ENCODE measurements around the gene MAP4K4. TPM values are rescaled to one million over a fixed set of nuclear protein-coding genes. Genes with fewer than 3 reads are reported as not detected.
A peak's percentile ranks its signal among the peaks of the same experiment; 100 is the strongest.

The MAP4K4 gene
- polyA plus RNA-seq, 1 experiment, result 158 TPM

DNA sequence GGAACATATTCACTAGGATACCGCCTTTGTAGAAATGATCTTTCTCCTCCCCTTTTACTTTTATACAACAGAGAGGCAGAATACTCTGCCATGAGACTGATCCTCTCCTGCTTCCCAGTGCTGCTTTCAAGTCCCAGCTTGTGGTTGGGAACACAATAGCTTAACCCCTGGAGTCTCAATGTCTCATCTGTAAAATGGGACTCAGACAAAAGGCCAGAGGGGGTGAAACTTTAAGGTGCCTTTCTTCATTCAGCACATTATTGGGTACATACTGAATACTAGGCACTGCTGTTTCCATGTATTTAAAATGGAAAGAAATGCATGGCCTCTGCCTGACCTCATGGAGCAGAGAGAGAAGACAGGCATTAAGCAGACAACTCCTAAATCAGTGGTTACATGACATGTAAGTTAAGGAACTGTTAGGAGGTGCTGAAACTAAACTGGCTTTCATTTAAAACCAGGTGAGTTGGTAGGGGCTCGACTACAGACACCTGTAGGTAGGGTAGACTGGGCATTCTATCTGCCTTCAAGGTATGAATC lies 53.8 kb downstream of the MAP4K4 start:
- Histone ChIP-seq H3K4me3 (ENCODE audit: low read depth, low read length) (no peak overlapping the region), H3K27ac (ENCODE audit: low read depth, low read length) (no peak overlapping the region), H3K27me3 (ENCODE audit: control insufficient read depth, insufficient read depth, low read length) (no peaks in the 10 kb centered on the region), H3K9me3 (ENCODE audit: control insufficient read depth, insufficient read depth, low read length) (no peaks in the 10 kb centered on the region)
- TF ChIP-seq, protein P1, sequence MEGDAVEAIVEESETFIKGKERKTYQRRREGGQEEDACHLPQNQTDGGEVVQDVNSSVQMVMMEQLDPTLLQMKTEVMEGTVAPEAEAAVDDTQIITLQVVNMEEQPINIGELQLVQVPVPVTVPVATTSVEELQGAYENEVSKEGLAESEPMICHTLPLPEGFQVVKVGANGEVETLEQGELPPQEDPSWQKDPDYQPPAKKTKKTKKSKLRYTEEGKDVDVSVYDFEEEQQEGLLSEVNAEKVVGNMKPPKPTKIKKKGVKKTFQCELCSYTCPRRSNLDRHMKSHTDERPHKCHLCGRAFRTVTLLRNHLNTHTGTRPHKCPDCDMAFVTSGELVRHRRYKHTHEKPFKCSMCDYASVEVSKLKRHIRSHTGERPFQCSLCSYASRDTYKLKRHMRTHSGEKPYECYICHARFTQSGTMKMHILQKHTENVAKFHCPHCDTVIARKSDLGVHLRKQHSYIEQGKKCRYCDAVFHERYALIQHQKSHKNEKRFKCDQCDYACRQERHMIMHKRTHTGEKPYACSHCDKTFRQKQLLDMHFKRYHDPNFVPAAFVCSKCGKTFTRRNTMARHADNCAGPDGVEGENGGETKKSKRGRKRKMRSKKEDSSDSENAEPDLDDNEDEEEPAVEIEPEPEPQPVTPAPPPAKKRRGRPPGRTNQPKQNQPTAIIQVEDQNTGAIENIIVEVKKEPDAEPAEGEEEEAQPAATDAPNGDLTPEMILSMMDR (IDR thresholded peaks at IDR 0.05; ENCODE audit: low read depth, low read length), result no peak
- POLR2A ChIA-PET, result no interaction called here
- no peak for DNase-seq (ENCODE audit: low read depth, low spot score)
- CTCF ChIA-PET, result no interaction called here

DNA sequence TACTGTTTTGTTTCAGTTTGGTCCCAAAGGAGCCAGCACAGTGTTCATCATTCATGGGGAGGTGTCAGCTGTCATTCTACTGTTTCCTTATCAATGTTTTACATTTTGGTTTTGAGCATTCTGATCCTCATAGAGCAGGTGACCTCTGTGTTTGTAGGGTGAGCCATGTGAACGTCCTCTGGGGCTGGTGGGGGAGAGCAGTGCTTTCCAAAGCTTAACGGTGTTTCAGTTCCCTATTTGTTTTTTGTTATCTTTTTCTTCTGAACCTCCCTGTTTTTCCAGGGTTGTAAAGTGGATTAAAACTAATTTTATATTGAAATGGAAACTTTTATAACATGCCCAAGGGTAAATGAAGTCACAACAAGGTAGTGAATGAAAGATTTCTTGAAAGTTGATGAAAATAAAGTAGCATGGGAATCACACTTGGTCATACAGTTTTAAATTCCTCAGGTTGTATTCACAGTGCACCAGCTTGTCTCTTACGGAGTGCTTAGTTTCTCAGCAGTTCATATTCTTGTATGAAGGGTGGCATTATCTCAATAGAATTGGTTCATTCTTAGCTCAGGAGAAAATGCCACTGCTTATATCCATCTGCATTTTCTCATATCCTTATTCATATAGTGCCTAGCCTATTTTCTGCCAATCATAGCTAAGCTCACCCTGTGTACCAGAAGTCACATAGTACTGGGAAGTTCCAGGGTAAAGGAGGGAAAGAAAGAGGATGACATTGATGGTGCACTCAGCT lies 54.5 kb downstream of the MAP4K4 start:
- ChIA-PET CTCF (interaction anchor here (1.3 kb wide), 1 partner anchor 79 kb away, joined by 6 read pairs; no protein-coding TSS in a partner anchor), POLR2A (interaction anchor here (0.7 kb wide), 1 partner anchor 16 kb away, joined by 4 read pairs; no protein-coding TSS in a partner anchor)
- no peaks in the 10 kb centered on the region for H3K27me3 ChIP-seq (ENCODE audit: control insufficient read depth, insufficient read depth, low read length)
- H3K9me3 ChIP-seq (ENCODE audit: control insufficient read depth, insufficient read depth, low read length), result no peaks in the 10 kb centered on the region
- no peak overlapping the region for H3K4me3 ChIP-seq (ENCODE audit: low read depth, low read length)
- no peak for DNase-seq (ENCODE audit: low read depth, low spot score)
- TF ChIP-seq, protein P1 (IDR thresholded peaks at IDR 0.05; ENCODE audit: low read depth, low read length), result no peak
- peak overlapping the region; percentile 52 for H3K27ac ChIP-seq (ENCODE audit: low read depth, low read length)

DNA sequence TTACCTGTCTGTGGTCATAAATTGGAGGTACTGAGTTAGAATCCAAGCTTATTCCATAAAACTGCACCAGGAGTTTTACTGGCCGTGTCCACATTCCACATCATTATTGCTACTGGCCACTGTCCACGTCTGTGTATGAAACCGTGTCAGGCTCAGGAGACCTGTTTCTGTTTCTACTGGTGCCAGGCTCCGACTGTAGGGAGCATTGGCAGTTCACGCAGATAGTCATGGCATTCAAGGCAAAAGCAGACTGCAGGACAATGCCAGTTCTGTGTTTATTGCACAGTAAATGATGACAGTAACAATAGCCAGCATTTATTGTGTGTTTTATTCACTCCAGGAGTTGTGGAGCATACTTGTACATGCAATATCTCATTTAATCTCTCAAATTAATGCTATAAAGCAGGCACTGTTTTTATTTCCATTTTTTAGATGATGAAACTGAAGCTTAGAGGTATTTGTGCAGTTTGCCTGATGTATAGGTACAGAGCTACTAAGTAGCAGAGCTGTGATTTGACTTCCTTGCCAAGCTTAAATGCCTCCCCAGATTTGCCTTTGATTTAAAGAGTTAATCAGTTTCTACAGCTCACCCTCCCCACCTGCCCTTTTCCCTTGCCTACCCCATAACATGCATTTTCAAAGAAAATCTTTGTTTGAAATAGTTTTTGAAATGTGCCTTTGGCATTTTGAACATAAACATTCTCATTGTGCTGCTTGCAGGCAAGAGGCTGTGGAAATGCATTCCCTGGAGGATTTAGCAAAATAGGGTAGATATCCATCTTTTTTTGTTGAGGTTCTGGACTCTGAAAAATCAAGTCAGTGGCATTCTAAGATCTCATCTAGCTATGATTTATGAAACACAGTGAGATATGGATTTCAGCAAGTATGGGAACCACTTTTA lies 55.5 kb downstream of the MAP4K4 start:
- TF ChIP-seq, protein P1 (IDR thresholded peaks at IDR 0.05; ENCODE audit: low read depth, low read length), result no peak

DNA sequence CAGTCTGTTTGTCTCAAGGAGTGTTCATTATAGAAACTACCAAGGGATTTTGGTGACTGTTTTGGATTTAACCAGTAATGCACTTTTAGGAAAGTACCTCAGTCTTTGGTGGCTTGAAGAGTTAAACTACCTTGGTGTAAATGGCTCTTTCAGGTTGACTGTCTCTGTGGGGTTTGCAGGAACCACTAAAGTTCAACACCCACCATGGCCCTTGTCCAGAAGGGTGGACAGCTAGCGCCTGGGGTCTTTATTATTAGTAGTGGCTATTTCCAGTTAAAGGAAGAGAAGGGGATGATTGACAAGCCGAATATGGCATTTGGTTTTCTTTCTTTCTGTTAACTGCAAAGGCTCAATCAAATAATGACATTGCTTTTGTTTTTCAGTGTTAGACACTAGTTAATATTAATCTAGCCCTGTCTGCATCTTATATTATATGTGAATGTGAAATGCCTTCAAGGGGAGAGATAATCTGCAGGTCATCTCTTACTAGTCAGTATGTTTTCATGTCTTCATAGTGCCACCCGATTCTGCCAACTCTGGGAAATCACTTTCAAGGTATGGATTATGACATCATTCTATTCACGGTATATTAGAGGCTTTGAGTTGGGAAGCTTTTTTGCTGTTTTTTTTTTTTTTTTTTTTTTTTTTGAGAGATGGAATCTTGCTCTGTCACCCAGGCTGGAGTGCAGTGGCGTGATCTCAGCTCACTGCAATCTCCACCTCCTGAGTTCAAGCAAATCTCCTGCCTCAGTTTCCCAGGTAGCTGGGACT lies 56.4 kb downstream of the MAP4K4 start:
- no peaks in the 10 kb centered on the region for H3K27me3 ChIP-seq (ENCODE audit: control insufficient read depth, insufficient read depth, low read length)
- CTCF ChIA-PET, result no interaction called here
- POLR2A ChIA-PET, result interaction anchor here (1.0 to 1.3 kb wide), 2 partner anchors 7 to 73 kb away, joined by 3 to 7 read pairs; no protein-coding TSS in a partner anchor
- H3K4me3 ChIP-seq (ENCODE audit: low read depth, low read length), result no peak overlapping the region
- no peak for DNase-seq (ENCODE audit: low read depth, low spot score)
- peak overlapping the region; percentile 54 for H3K27ac ChIP-seq (ENCODE audit: low read depth, low read length)
- H3K9me3 ChIP-seq (ENCODE audit: control insufficient read depth, insufficient read depth, low read length), result no peaks in the 10 kb centered on the region
- TF ChIP-seq, protein P1 (IDR thresholded peaks at IDR 0.05; ENCODE audit: low read depth, low read length), result no peak

More for the DNA sequence above, 55.5 kb downstream of the MAP4K4 start:
- H3K4me3 ChIP-seq (ENCODE audit: low read depth, low read length), result no peak overlapping the region
- no peaks in the 10 kb centered on the region for H3K27me3 ChIP-seq (ENCODE audit: control insufficient read depth, insufficient read depth, low read length)
- ChIA-PET POLR2A (interaction anchor here (0.9 to 1.3 kb wide), 2 partner anchors 11 to 74 kb away, joined by 3 read pairs; no protein-coding TSS in a partner anchor), CTCF (interaction anchor here (1.3 kb wide), 1 partner anchor 79 kb away, joined by 6 read pairs; no protein-coding TSS in a partner anchor)
- H3K27ac ChIP-seq (ENCODE audit: low read depth, low read length), result peak overlapping the region; percentile 22
- H3K9me3 ChIP-seq (ENCODE audit: control insufficient read depth, insufficient read depth, low read length), result no peaks in the 10 kb centered on the region
- DNase-seq (ENCODE audit: low read depth, low spot score), result no peak

Data from AG04450 (cell line).